Measurements from ENCODE around the gene WDR54. TPM values are rescaled to one million over a fixed set of nuclear protein-coding genes. Genes with fewer than 3 reads are reported as not detected.

Gene WDR54
- total RNA-seq, 4 donors from 2014 or later = 2.3 to 7.0 TPM; not detected in 2

DNA sequence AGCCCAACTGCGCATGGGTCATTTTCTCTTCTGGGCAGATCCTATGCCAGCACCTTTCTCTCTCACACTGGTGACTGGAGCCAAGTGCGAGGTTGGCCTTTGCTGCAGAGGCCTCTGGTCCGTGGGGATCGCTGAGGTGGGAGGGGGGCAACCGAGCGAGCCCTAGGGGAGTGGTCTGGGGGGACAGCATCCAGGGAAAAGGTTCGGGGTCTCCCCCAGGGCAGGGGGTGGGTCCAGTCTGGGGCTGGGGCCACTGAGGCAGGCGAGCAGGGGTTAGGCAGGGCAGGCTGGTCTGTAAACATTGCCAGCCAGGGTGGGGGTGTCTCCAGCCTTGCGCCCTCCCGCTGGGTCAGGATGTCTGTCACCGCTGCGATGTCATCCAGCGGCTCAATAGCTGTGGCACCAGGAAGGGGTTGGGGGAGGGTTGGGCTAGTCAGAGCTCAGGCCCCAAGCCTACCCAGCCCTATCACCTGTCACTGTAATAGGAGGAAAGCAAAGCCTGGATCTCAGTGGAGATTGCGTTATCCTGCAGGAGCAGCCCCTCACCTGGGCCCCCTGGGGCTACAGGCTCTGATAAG, 4.7 kb downstream of the WDR54 start:
- H3K4me3 ChIP-seq = no peak overlapping the region
- no peaks in the 10 kb centered on the region for H3K27me3 ChIP-seq
- in situ Hi-C loops (cut with MboI; ENCODE audit: low pct_ligation_motif_present in 1 of 4, low pct_unique_long_range_greater_than_20kb in 1 of 4, low sequenced_read_pairs in 3 of 4) = no loop called here
- DNase-seq = no peak
- TF ChIP-seq EP300 (IDR thresholded peaks at IDR 0.05; ENCODE audit: low read depth) (no peak), POLR2AphosphoS5 (IDR thresholded peaks at IDR 0.05) (no peak), POLR2A (IDR thresholded peaks at IDR 0.05) (no peak)
- TF ChIP-seq, protein P1, sequence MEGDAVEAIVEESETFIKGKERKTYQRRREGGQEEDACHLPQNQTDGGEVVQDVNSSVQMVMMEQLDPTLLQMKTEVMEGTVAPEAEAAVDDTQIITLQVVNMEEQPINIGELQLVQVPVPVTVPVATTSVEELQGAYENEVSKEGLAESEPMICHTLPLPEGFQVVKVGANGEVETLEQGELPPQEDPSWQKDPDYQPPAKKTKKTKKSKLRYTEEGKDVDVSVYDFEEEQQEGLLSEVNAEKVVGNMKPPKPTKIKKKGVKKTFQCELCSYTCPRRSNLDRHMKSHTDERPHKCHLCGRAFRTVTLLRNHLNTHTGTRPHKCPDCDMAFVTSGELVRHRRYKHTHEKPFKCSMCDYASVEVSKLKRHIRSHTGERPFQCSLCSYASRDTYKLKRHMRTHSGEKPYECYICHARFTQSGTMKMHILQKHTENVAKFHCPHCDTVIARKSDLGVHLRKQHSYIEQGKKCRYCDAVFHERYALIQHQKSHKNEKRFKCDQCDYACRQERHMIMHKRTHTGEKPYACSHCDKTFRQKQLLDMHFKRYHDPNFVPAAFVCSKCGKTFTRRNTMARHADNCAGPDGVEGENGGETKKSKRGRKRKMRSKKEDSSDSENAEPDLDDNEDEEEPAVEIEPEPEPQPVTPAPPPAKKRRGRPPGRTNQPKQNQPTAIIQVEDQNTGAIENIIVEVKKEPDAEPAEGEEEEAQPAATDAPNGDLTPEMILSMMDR (IDR thresholded peaks at IDR 0.05) = no peak
- WGBS, 2 donors (ENCODE audit: low coverage in 1 of 2) = 81% methylated on average over 14 of the region's 14 CpGs; no CpG with 5 or more reads in 1 of the 2 donors
- H3K9me3 ChIP-seq = no peaks in the 10 kb centered on the region
- H3K36me3 ChIP-seq = peaks cover 0 to 9% (median 0%) of the 10 kb centered on the region in 4 donors
- H3K4me1 ChIP-seq = peaks cover 5 to 27% (median 9%) of the 10 kb centered on the region in 4 donors
- no peak overlapping the region for H3K27ac ChIP-seq
- intact Hi-C loops (cut with DNase I; ENCODE audit: low total_unique reads) = no loop called here

GRCh38 chr2:74427551-74427950, 6.0 kb downstream of the WDR54 start:
- Histone ChIP-seq H3K27ac (no peak overlapping the region), H3K9me3 (no peaks in the 10 kb centered on the region), H3K4me1 (peaks cover 0 to 18% (median 7%) of the 10 kb centered on the region in 4 donors), H3K27me3 (no peaks in the 10 kb centered on the region), H3K4me3 (no peak overlapping the region), H3K36me3 (peaks cover 0 to 9% (median 0%) of the 10 kb centered on the region in 4 donors)
- intact Hi-C loops (cut with DNase I; ENCODE audit: low total_unique reads) = no loop called here
- in situ Hi-C loops (cut with MboI; ENCODE audit: low pct_ligation_motif_present in 1 of 4, low pct_unique_long_range_greater_than_20kb in 1 of 4, low sequenced_read_pairs in 3 of 4) = no loop called here
- no peak for DNase-seq
- WGBS, 2 donors (ENCODE audit: low coverage in 1 of 2) = 90 to 92% methylated on average over 2 to 3 of the region's 3 CpGs
- TF ChIP-seq, protein P1 (IDR thresholded peaks at IDR 0.05) = no peak
- TF ChIP-seq EP300 (IDR thresholded peaks at IDR 0.05; ENCODE audit: low read depth) (no peak), POLR2A (IDR thresholded peaks at IDR 0.05) (no peak), POLR2AphosphoS5 (IDR thresholded peaks at IDR 0.05) (no peak)

DNA sequence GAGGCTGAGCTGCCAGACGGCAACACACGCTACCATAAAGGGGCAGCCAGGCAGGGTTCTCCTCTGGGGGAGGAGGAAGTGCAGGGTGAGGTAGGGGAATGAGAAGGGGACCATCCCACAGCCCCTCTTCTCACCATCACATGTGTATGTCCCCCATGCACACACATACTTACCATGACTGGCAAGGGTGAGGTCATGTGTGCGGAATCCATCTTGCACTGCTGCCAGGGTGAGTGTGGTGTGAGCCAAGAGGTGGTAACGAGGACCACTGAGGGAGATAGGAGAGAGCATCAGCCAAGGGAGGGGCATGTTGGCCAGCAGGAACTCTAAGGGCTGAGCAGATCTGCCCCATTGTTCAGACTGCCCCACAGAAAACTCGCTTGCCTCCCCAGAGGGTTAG, 7.1 kb downstream of the WDR54 start:
- in situ Hi-C loops (cut with MboI; ENCODE audit: low pct_ligation_motif_present in 1 of 4, low pct_unique_long_range_greater_than_20kb in 1 of 4, low sequenced_read_pairs in 3 of 4) = no loop called here
- no peaks in the 10 kb centered on the region for H3K27me3 ChIP-seq
- no peaks in the 10 kb centered on the region for H3K9me3 ChIP-seq
- no peak overlapping the region for H3K4me3 ChIP-seq
- peaks cover 0 to 18% (median 7%) of the 10 kb centered on the region in 4 donors for H3K4me1 ChIP-seq
- intact Hi-C loops (cut with DNase I; ENCODE audit: low total_unique reads) = no loop called here
- WGBS, 2 donors (ENCODE audit: low coverage in 1 of 2) = 85% methylated on average over 5 of the region's 5 CpGs; no CpG with 5 or more reads in 1 of the 2 donors
- peaks cover 0 to 9% (median 0%) of the 10 kb centered on the region in 4 donors for H3K36me3 ChIP-seq
- no peak for DNase-seq
- H3K27ac ChIP-seq = no peak overlapping the region
- no peak for TF ChIP-seq POLR2A (IDR thresholded peaks at IDR 0.05)
- no peak for TF ChIP-seq POLR2AphosphoS5 (IDR thresholded peaks at IDR 0.05)
- no peak for TF ChIP-seq EP300 (IDR thresholded peaks at IDR 0.05; ENCODE audit: low read depth)
- TF ChIP-seq, protein P1 (IDR thresholded peaks at IDR 0.05) = no peak

DNA sequence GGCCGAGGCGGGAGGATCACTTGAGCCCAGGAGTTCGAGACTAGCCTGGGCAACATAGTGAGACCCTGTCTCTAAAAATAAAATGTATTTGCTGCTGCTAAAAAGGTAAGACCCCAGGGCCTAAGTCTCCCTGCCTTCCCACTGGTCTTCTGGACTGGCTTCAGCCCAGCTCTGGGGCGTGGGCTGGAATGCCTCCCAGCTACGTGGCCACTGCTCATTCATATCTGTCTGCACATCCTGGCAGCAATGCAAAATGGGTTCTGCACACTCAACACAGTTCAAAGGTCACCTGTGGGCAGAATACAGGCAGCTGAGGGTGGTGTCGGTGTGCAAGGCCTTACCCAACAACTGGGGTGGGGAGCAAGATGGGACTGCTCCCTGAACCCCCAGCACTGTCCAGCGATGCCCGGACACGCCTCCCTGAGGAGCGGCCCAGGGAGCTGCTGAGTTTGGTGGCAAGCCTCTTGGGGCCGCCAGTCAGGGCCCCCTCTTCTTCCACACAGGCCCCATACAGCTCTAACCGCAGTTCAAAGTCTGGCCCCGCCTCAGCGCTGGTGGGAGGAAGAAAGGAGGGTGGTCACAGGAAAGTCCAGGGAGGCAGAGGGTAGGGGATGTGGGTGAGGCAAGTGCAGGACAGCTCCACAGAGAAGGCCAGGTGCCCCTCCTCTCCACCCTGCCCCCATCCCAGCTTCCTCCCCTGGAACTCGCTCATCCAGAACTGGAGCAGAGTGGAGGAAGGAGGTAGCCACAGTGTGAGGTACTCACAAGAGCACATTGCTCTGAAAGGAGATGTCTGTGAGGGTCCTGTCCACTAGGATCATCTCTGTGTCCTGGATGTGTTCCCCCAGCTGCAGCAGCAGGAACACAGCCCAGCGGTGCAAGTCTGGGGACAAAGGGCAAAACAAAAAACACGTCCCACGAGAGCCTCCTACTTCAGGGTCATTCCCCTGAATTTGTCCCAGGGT, 8.2 kb downstream of the WDR54 start:
- Histone ChIP-seq H3K27ac (peak overlapping the region; percentile 21 to 52 (median 46)), H3K9me3 (no peaks in the 10 kb centered on the region), H3K4me1 (peaks cover 0 to 18% (median 7%) of the 10 kb centered on the region in 4 donors), H3K36me3 (peaks cover 0 to 9% (median 0%) of the 10 kb centered on the region in 4 donors), H3K27me3 (no peaks in the 10 kb centered on the region), H3K4me3 (no peak overlapping the region)
- peak; percentile 65 for DNase-seq
- TF ChIP-seq POLR2AphosphoS5 (IDR thresholded peaks at IDR 0.05) = no peak
- TF ChIP-seq POLR2A (IDR thresholded peaks at IDR 0.05) = no peak
- TF ChIP-seq, protein P1 (IDR thresholded peaks at IDR 0.05) = no peak
- no peak for TF ChIP-seq EP300 (IDR thresholded peaks at IDR 0.05; ENCODE audit: low read depth)
- in situ Hi-C loops (cut with MboI; ENCODE audit: low pct_ligation_motif_present in 1 of 4, low pct_unique_long_range_greater_than_20kb in 1 of 4, low sequenced_read_pairs in 3 of 4) = no loop called here
- 60 to 77% methylated on average over 1 to 18 of the region's 18 CpGs for WGBS, 2 donors (ENCODE audit: low coverage in 1 of 2)
- intact Hi-C loops (cut with DNase I; ENCODE audit: low total_unique reads) = no loop called here

Data from transverse colon (tissue), 4 donors.